ENCODE data around the gene DSCAM. TPM values are rescaled to one million over a fixed set of nuclear protein-coding genes. Genes with fewer than 3 reads are reported as not detected.

Gene DSCAM
- total and polyA plus RNA-seq, 2 donors (not counting 3 experiments of a cell fraction or from before 2014, with no cell fraction given): not detected

GRCh38 chr21:40531431-40532110 is 315.4 kb downstream of the DSCAM start:
- Histone ChIP-seq H3K4me2 (ENCODE audit: insufficient read depth, low read length) (no peak overlapping the region), H3K9me3 (replicated peaks; ENCODE audit: control insufficient read depth, insufficient read depth, low read length) (peaks cover 5% of the 10 kb centered on the region), H3K4me3 (replicated peaks in 1 of 3; ENCODE audit: insufficient read depth in 1 of 3, low read depth in 1 of 3, low read length in 3 of 3) (no peak overlapping the region), H3K9me1 (replicated peaks; ENCODE audit: control insufficient read depth, extremely low read depth, insufficient read depth, low read length) (no peaks in the 10 kb centered on the region), H3K79me2 (ENCODE audit: control insufficient read depth, insufficient read depth, low read length) (no peaks in the 10 kb centered on the region), H4K20me1 (replicated peaks; ENCODE audit: control insufficient read depth, extremely low read depth, insufficient read depth, low read length) (no peaks in the 10 kb centered on the region), H3K9ac (replicated peaks; ENCODE audit: extremely low read depth, insufficient read depth, low read length) (no peak overlapping the region), H2AFZ (ENCODE audit: low read depth, low read length) (no peak overlapping the region), H3K27me3 (ENCODE audit: control insufficient read depth in 2 of 2, insufficient read depth in 2 of 2, low read length in 2 of 2) (no peaks in the 10 kb centered on the region), H3K36me3 (ENCODE audit: control insufficient read depth in 2 of 2, extremely low read depth in 1 of 2, insufficient read depth in 2 of 2, low read length in 2 of 2) (no peaks in the 10 kb centered on the region), H3K27ac (ENCODE audit: insufficient read depth, low read depth, low read length) (no peak overlapping the region), H3K4me1 (ENCODE audit: control insufficient read depth, extremely low read depth, insufficient read depth, low read length) (no peaks in the 10 kb centered on the region)
- dilution Hi-C loops (cut with MboI; ENCODE audit: extremely low pct_ligation_motif_present, low sequenced_read_pairs) (no loop called here), intact Hi-C loops (cut with micrococcal nuclease) (no loop called here)
- TF ChIP-seq GATA2 (IDR thresholded peaks at IDR 0.05; ENCODE audit: insufficient read depth, insufficient read length, low read depth, low read length): no peak
- no peak for TF ChIP-seq FOS (IDR thresholded peaks at IDR 0.05; ENCODE audit: borderline replicate concordance, insufficient read depth, low read length)
- TF ChIP-seq JUN (IDR thresholded peaks at IDR 0.05; ENCODE audit: borderline replicate concordance, insufficient read depth, insufficient read length, low read depth): no peak
- no TSS peak for BruUV-seq (replicated peaks)
- DNase-seq (ENCODE audit: low read depth, low spot score) (no peak), FAIRE-seq (no peak)
- CTCF ChIA-PET: no interaction called here
- POLR2A ChIA-PET: no interaction called here

- H3K36me3 ChIP-seq (ENCODE audit: control insufficient read depth in 2 of 2, extremely low read depth in 1 of 2, insufficient read depth in 2 of 2, low read length in 2 of 2): no peaks in the 10 kb centered on the region
- no peaks in the 10 kb centered on the region for H3K79me2 ChIP-seq (ENCODE audit: control insufficient read depth, insufficient read depth, low read length)
- BruUV-seq (replicated peaks): no TSS peak
- ChIA-PET CTCF (no interaction called here), POLR2A (no interaction called here)
- dilution Hi-C loops (cut with MboI; ENCODE audit: extremely low pct_ligation_motif_present, low sequenced_read_pairs) (no loop called here), intact Hi-C loops (cut with micrococcal nuclease) (no loop called here)
- no peak overlapping the region for H2AFZ ChIP-seq (ENCODE audit: low read depth, low read length)
- no peak overlapping the region for H3K27ac ChIP-seq (ENCODE audit: insufficient read depth, low read depth, low read length)
- peaks cover 5% of the 10 kb centered on the region for H3K9me3 ChIP-seq (replicated peaks; ENCODE audit: control insufficient read depth, insufficient read depth, low read length)
- no peaks in the 10 kb centered on the region for H3K9me1 ChIP-seq (replicated peaks; ENCODE audit: control insufficient read depth, extremely low read depth, insufficient read depth, low read length)
- TF ChIP-seq MAX (IDR thresholded peaks at IDR 0.05; ENCODE audit: insufficient read depth, insufficient read length): no peak
- TF ChIP-seq JUN (IDR thresholded peaks at IDR 0.05; ENCODE audit: borderline replicate concordance, insufficient read depth, insufficient read length, low read depth): no peak
- no peak for TF ChIP-seq MYC (IDR thresholded peaks at IDR 0.05; ENCODE audit: low read depth, low read length)
- TF ChIP-seq EZH2 (IDR thresholded peaks at IDR 0.05; ENCODE audit: borderline replicate concordance, low read depth, low read length, severe bottlenecking): no peak
- no peak for TF ChIP-seq GATA2 (IDR thresholded peaks at IDR 0.05; ENCODE audit: insufficient read depth, insufficient read length, low read depth, low read length)
- TF ChIP-seq POLR2AphosphoS5 (IDR thresholded peaks at IDR 0.05; ENCODE audit: insufficient read depth, low read depth, low read length): no peak
- H3K9ac ChIP-seq (replicated peaks; ENCODE audit: extremely low read depth, insufficient read depth, low read length): no peak overlapping the region
- DNase-seq (ENCODE audit: low read depth, low spot score): no peak
- no peaks in the 10 kb centered on the region for H3K27me3 ChIP-seq (ENCODE audit: control insufficient read depth in 2 of 2, insufficient read depth in 2 of 2, low read length in 2 of 2)
- H3K4me2 ChIP-seq (ENCODE audit: insufficient read depth, low read length): no peak overlapping the region
- no peaks in the 10 kb centered on the region for H3K4me1 ChIP-seq (ENCODE audit: control insufficient read depth, extremely low read depth, insufficient read depth, low read length)
- no peak overlapping the region for H3K4me3 ChIP-seq (replicated peaks in 1 of 3; ENCODE audit: insufficient read depth in 1 of 3, low read depth in 1 of 3, low read length in 3 of 3)
- H4K20me1 ChIP-seq (replicated peaks; ENCODE audit: control insufficient read depth, extremely low read depth, insufficient read depth, low read length): no peaks in the 10 kb centered on the region
- no peak for FAIRE-seq
Measured at GRCh38 chr21:40531016-40531415, 315.9 kb downstream of the DSCAM start.
